ENCODE results near the gene GDF3.

DNA sequence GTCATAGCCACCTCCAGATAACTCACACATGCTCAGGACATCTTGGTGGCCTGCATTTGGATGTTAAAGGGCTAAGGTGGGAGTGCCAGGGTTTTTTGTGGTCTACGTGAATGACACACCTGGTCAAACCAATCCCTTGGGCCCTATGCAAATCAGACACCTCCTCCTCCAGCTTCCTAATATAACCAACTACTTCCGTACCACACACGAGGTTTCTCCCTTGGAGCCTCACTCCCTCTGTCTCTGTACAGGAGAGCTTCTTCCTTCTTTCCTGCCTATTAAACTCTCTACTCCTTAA lies 49.4 kb downstream of the GDF3 start:
- TF ChIP-seq, protein P1, sequence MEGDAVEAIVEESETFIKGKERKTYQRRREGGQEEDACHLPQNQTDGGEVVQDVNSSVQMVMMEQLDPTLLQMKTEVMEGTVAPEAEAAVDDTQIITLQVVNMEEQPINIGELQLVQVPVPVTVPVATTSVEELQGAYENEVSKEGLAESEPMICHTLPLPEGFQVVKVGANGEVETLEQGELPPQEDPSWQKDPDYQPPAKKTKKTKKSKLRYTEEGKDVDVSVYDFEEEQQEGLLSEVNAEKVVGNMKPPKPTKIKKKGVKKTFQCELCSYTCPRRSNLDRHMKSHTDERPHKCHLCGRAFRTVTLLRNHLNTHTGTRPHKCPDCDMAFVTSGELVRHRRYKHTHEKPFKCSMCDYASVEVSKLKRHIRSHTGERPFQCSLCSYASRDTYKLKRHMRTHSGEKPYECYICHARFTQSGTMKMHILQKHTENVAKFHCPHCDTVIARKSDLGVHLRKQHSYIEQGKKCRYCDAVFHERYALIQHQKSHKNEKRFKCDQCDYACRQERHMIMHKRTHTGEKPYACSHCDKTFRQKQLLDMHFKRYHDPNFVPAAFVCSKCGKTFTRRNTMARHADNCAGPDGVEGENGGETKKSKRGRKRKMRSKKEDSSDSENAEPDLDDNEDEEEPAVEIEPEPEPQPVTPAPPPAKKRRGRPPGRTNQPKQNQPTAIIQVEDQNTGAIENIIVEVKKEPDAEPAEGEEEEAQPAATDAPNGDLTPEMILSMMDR (IDR thresholded peaks at IDR 0.05 in 2 of 3, conservative IDR thresholded peaks at IDR 0.05 in 1 of 3; ENCODE audit: borderline replicate concordance in 1 of 3, insufficient read depth in 1 of 3, low read depth in 2 of 3, low read length in 2 of 3): no peak
- TF ChIP-seq SRF (IDR thresholded peaks at IDR 0.05; ENCODE audit: low read depth): no peak
- no peak for TF ChIP-seq JUND (IDR thresholded peaks at IDR 0.05)
- no peak for TF ChIP-seq POLR2AphosphoS5 (IDR thresholded peaks at IDR 0.05; ENCODE audit: low read depth, low read length)
- no peak for TF ChIP-seq EZH2phosphoT487 (IDR thresholded peaks at IDR 0.05; ENCODE audit: borderline replicate concordance)
